Neuronal stem cell (in vitro differentiated cells): ENCODE results near the gene TTC33.
"Not testable (repeated sequence)": the region's sequence is repeated elsewhere in the genome, so short reads cannot be mapped to it uniquely, and the experiment has no call there.

ENCODE experiments used
- DNase-seq: peaks from one replicate; pipeline ENCODE4 v3.0.0-alpha.2; 2013; ENCODE audit warnings: low spot score
- H2AFZ ChIP-seq: one replicate; pipeline ENCODE4 v1.6.1; 2013; ENCODE audit warnings: mild to moderate bottlenecking, low read length, inconsistent platforms
- H2AK5ac ChIP-seq: 2 replicates; pipeline ENCODE4 v1.6.1; 2013; ENCODE audit warnings: low read depth, mild to moderate bottlenecking, inconsistent platforms, low read length, moderate library complexity, mixed read lengths
- H2BK120ac ChIP-seq: 2 replicates; pipeline ENCODE4 v1.6.1; 2013; ENCODE audit warnings: low read depth, mild to moderate bottlenecking, inconsistent platforms, low read length, moderate library complexity, mixed read lengths
- H2BK12ac ChIP-seq: one replicate; pipeline ENCODE4 v1.6.1; 2013; ENCODE audit warnings: low read length, inconsistent platforms
- H2BK15ac ChIP-seq: 2 replicates; pipeline ENCODE4 v1.6.1; 2013; ENCODE audit warnings: mild to moderate bottlenecking, low read length, inconsistent platforms, mixed read lengths
- H2BK5ac ChIP-seq: one replicate; pipeline ENCODE4 v1.6.1; 2013; ENCODE audit warnings: inconsistent platforms, mild to moderate bottlenecking, low read length, moderate library complexity
- H3K14ac ChIP-seq: one replicate; pipeline ENCODE4 v1.6.1; 2013; ENCODE audit warnings: low read length, inconsistent platforms
- H3K18ac ChIP-seq: 2 replicates; pipeline ENCODE4 v1.6.1; 2013; ENCODE audit warnings: low read length, inconsistent platforms
- H3K23ac ChIP-seq: 2 replicates; pipeline ENCODE4 v1.6.1; 2013; ENCODE audit warnings: low read depth, mild to moderate bottlenecking, mixed read lengths, low read length, inconsistent platforms; ENCODE audit not compliant: poor library complexity
- H3K27ac ChIP-seq: replicated peaks from 3 replicates; pipeline ENCODE4 v1.5.1; 2013; ENCODE audit warnings: low read length, inconsistent platforms
- H3K27me3 ChIP-seq, 3 experiments: 2 replicates each; pipeline ENCODE4 v1.6.1; 2013; ENCODE audit warnings: low read length in 3 of 3, mild to moderate bottlenecking in 2 of 3, inconsistent platforms in 1 of 3, low read depth in 1 of 3, mixed read lengths in 1 of 3, moderate library complexity in 1 of 3; ENCODE audit not compliant: control insufficient read depth in 3 of 3, insufficient read depth in 3 of 3
- H3K36me3 ChIP-seq, 2 donors: replicated peaks in 1 of 2; 2 replicates each; pipeline ENCODE4 v1.6.1; 2013; ENCODE audit warnings: low read length in 2 of 2; ENCODE audit not compliant: control insufficient read depth in 2 of 2, insufficient read depth in 2 of 2
- H3K4ac ChIP-seq: 2 replicates; pipeline ENCODE4 v1.6.1; 2013; ENCODE audit warnings: inconsistent platforms, mild to moderate bottlenecking, low read length, moderate library complexity
- H3K4me1 ChIP-seq, 2 donors: 1 replicate in 1 of 2; 2 replicates in 1 of 2; pipeline ENCODE4 v1.6.1; 2013; ENCODE audit warnings: low read length in 2 of 2, low read depth in 1 of 2; ENCODE audit not compliant: control insufficient read depth in 2 of 2, insufficient read depth in 1 of 2
- H3K4me2 ChIP-seq: one replicate; pipeline ENCODE4 v1.6.1; 2013; ENCODE audit warnings: mild to moderate bottlenecking, low read length, inconsistent platforms; ENCODE audit not compliant: insufficient read depth, poor library complexity, severe bottlenecking
- H3K4me3 ChIP-seq, 2 donors: 2 replicates each; pipeline ENCODE4 v1.5.1; 2013; ENCODE audit warnings: low read length in 2 of 2, mild to moderate bottlenecking in 2 of 2, inconsistent platforms in 1 of 2, moderate library complexity in 1 of 2
- H3K79me1 ChIP-seq: one replicate; pipeline ENCODE4 v1.6.1; 2013; ENCODE audit warnings: low read depth, mild to moderate bottlenecking, inconsistent platforms, low read length, moderate library complexity
- H3K9ac ChIP-seq: one replicate; pipeline ENCODE4 v1.6.1; 2013; ENCODE audit warnings: mild to moderate bottlenecking, low read depth, low read length, inconsistent platforms; ENCODE audit not compliant: poor library complexity
- H3K9me3 ChIP-seq, 2 donors: replicated peaks in 1 of 2; 2 replicates each; pipeline versions ENCODE3 to v1.6.1; 2013; ENCODE audit warnings: low read length in 2 of 2, mild to moderate bottlenecking in 2 of 2, inconsistent platforms in 1 of 2, low read depth in 1 of 2, mixed read lengths in 1 of 2, moderate library complexity in 1 of 2; ENCODE audit not compliant: control insufficient read depth in 2 of 2, insufficient read depth in 1 of 2
- H4K8ac ChIP-seq: one replicate; pipeline ENCODE4 v1.6.1; 2013; ENCODE audit warnings: low read depth, mild to moderate bottlenecking, inconsistent platforms, low read length, moderate library complexity
- H4K91ac ChIP-seq: one replicate; pipeline ENCODE4 v1.6.1; 2013; ENCODE audit warnings: low read length, low read depth, mild to moderate bottlenecking, inconsistent platforms; ENCODE audit not compliant: poor library complexity
- WGBS, 2 donors: extraction: QIAGEN DNeasy Blood & Tissue Kit; methylation state at CpG; one replicate each; pipeline ENCODE4 v1.1.7; 2013; ENCODE audit warnings: missing lambda C conversion rate in 2 of 2, mixed read lengths in 1 of 2; ENCODE audit not compliant: insufficient read length in 2 of 2, insufficient replicate concordance in 1 of 2; ENCODE audit errors: extremely low coverage in 2 of 2; 5-methylcytosine and 5-hydroxymethylcytosine counted together

TTC33 gene

DNA sequence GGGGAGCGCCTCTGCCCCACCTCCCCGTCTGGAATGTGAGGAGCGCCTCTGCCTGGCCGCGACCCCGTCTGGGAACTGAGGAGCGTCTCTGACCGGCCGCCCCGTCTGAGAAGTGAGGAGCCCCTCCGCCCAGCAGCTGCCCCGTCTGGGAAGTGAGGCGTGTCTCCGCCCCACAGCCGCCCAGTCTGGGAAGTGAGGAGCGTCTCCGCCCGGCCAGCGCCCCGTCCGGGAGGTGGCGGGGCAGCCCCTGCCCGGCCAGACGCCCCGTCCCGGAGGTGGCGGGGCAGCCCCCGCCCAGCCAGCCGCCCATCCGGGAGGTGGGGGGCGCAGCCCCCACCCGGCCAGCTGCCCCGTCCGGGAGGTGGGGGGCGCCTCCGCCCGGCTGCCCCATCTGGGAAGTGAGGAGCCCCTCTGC, 33.3 kb downstream of the TTC33 start:
- H3K14ac ChIP-seq, H3K4me1 ChIP-seq, H2BK15ac ChIP-seq, H2AFZ ChIP-seq, H3K79me1 ChIP-seq, H3K27ac ChIP-seq, H2BK12ac ChIP-seq, H3K4me3 ChIP-seq, H2BK120ac ChIP-seq, H3K9ac ChIP-seq, DNase-seq, H4K91ac ChIP-seq, H4K8ac ChIP-seq, H3K4me2 ChIP-seq, H3K27me3 ChIP-seq, H3K4ac ChIP-seq, H2AK5ac ChIP-seq, H3K18ac ChIP-seq, H3K23ac ChIP-seq: not testable (repeated sequence)
- Histone ChIP-seq H3K36me3 (peaks cover 4 to 43% of the 10 kb centered on the region in 2 donors), H3K9me3 (peaks cover 1 to 14% of the 10 kb centered on the region in 2 donors), H2BK5ac (peak overlapping the region; percentile 53)
- WGBS, 2 donors: no CpG with 5 or more reads among the region's 37 CpGs

DNA sequence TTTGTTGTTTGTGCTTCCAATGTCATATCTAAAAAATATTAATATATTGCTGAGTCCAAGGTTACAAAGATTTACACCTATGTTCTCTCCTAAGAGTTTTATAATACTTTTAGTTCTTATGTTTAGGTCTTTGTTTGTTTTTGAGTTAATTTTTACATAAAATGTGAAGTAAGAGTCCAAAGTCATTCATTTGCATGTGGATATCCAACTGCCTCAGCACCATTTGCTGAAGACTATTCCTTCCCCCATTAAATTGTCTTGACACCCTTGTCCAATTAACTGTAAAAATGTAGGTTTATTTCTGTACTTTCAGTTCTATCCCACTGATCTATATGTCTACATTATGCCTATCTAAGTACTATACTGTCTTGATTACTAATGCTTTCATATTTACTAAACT, 35.7 kb downstream of the TTC33 start:
- no peak overlapping the region for H4K91ac ChIP-seq
- no peak overlapping the region for H2AFZ ChIP-seq
- H3K18ac ChIP-seq: no peak overlapping the region
- H2AK5ac ChIP-seq: no peak overlapping the region
- no peak for DNase-seq
- H3K4me3 ChIP-seq: no peak overlapping the region
- H3K9ac ChIP-seq: no peak overlapping the region
- H3K27me3 ChIP-seq: no peaks in the 10 kb centered on the region
- no peak overlapping the region for H2BK5ac ChIP-seq
- H2BK12ac ChIP-seq: no peak overlapping the region
- peaks cover 4 to 47% of the 10 kb centered on the region in 2 donors for H3K36me3 ChIP-seq
- no peak overlapping the region for H3K27ac ChIP-seq
- no peak overlapping the region for H3K4ac ChIP-seq
- no peak overlapping the region for H3K4me2 ChIP-seq
- no peak overlapping the region for H4K8ac ChIP-seq
- H3K23ac ChIP-seq: no peak overlapping the region
- H3K4me1 ChIP-seq: no peaks in the 10 kb centered on the region
- H3K79me1 ChIP-seq: peaks cover 1% of the 10 kb centered on the region
- H2BK120ac ChIP-seq: no peak overlapping the region
- peaks cover 1 to 14% of the 10 kb centered on the region in 2 donors for H3K9me3 ChIP-seq
- H2BK15ac ChIP-seq: no peak overlapping the region
- H3K14ac ChIP-seq: no peak overlapping the region

DNA sequence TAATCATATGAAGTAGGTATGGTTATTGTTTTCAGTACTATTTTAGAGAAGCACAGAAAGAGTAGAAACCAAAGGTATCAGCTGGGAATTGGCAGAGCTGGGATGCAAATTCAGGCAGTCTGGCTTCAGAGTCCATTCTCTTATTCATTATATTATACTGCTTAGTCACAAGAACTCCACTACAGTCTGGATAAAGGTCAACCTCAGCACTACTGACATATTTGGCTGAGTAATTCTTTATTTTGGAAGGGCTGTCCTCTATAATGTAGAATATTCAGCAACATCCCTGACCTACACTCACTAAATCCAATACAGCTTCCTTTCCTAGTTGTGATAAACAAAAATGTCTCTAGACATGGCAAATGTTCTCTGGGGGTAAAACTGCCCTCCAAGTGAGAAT, 38.5 kb downstream of the TTC33 start:
- Histone ChIP-seq H2AK5ac (no peak overlapping the region), H3K27me3 (no peaks in the 10 kb centered on the region), H3K79me1 (peaks cover 1% of the 10 kb centered on the region), H2BK15ac (no peak overlapping the region), H2BK5ac (no peak overlapping the region), H3K36me3 (peaks cover 2 to 38% of the 10 kb centered on the region in 2 donors), H3K4ac (no peak overlapping the region), H4K91ac (no peak overlapping the region), H2BK120ac (no peak overlapping the region), H3K27ac (no peak overlapping the region), H3K4me3 (no peak overlapping the region), H2AFZ (no peak overlapping the region), H3K9me3 (peaks cover 1 to 14% of the 10 kb centered on the region in 2 donors), H3K4me1 (no peaks in the 10 kb centered on the region), H3K9ac (no peak overlapping the region), H3K23ac (no peak overlapping the region), H3K14ac (no peak overlapping the region), H3K18ac (no peak overlapping the region), H2BK12ac (no peak overlapping the region), H4K8ac (no peak overlapping the region), H3K4me2 (no peak overlapping the region)
- no peak for DNase-seq

DNA sequence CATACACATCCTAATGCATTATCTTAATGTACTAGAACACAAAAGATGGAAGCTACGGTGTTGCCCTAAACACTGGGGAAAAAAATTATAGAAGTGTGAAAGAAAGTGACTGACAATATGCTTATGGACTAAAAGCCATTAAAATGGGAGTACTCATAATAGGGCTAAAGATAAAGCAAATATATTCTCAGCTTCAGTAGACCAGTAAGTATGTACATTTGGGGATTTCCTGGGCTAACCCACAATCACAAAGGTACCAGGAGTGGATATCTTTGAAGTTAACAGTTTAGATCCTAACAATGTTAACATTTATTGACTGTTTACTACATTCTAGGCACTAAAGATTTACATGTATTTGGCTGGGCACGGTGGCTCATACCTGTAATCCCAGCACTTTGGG, 39.2 kb downstream of the TTC33 start:
- no peak overlapping the region for H2BK120ac ChIP-seq
- H3K9me3 ChIP-seq: peaks cover 0 to 13% of the 10 kb centered on the region in 2 donors
- no peak overlapping the region for H2BK15ac ChIP-seq
- peaks cover 1% of the 10 kb centered on the region for H3K79me1 ChIP-seq
- H2AK5ac ChIP-seq: no peak overlapping the region
- no peak overlapping the region for H4K91ac ChIP-seq
- no peak overlapping the region for H3K18ac ChIP-seq
- DNase-seq: no peak
- H3K14ac ChIP-seq: no peak overlapping the region
- no CpG with 5 or more reads among the region's 2 CpGs for WGBS, 2 donors
- H2BK12ac ChIP-seq: no peak overlapping the region
- no peak overlapping the region for H3K4ac ChIP-seq
- no peak overlapping the region for H3K27ac ChIP-seq
- H3K9ac ChIP-seq: no peak overlapping the region
- H4K8ac ChIP-seq: no peak overlapping the region
- H3K4me1 ChIP-seq: no peaks in the 10 kb centered on the region
- no peak overlapping the region for H3K23ac ChIP-seq
- no peak overlapping the region for H2AFZ ChIP-seq
- no peak overlapping the region for H3K4me2 ChIP-seq
- H3K27me3 ChIP-seq: no peaks in the 10 kb centered on the region
- peaks cover 2 to 37% of the 10 kb centered on the region in 2 donors for H3K36me3 ChIP-seq
- no peak overlapping the region for H3K4me3 ChIP-seq
- H2BK5ac ChIP-seq: no peak overlapping the region
